ENCODE results near the gene SMG6. TPM values are rescaled to one million over a fixed set of nuclear protein-coding genes. Genes with fewer than 3 reads are reported as not detected.

The SMG6 gene
- total and polyA plus RNA-seq, 2 of the 4 experiments (the other 2 are of a cell fraction), result 16.3 to 30.3 TPM

GRCh38 chr17:2140683-2141082 lies 162.9 kb downstream of the SMG6 start:
- peaks cover 13% of the 10 kb centered on the region for H3K9me1 ChIP-seq (ENCODE audit: insufficient read depth, low read length)
- no TSS peak for BruUV-seq (replicated peaks)
- H3K56ac ChIP-seq (ENCODE audit: extremely low read depth, insufficient read depth, low read length), result no peak overlapping the region
- H4K8ac ChIP-seq (ENCODE audit: low read depth in 2 of 2, low read length in 2 of 2), result no peak overlapping the region
- no peaks in the 10 kb centered on the region for H3K36me3 ChIP-seq (ENCODE audit: control insufficient read depth, insufficient read depth, low read length)
- intact Hi-C loops (cut with micrococcal nuclease) (no loop called here), dilution Hi-C loops (cut with HindIII; ENCODE audit: low sequenced_read_pairs, unreplicated experiment) (no loop called here), in situ Hi-C loops (cut with MboI; ENCODE audit: low sequenced_read_pairs) (no loop called here)
- no peak for DNase-seq
- no peak overlapping the region for H3K14ac ChIP-seq (replicated peaks; ENCODE audit: low read depth, low read length)
- H4K91ac ChIP-seq (ENCODE audit: insufficient read depth, low read depth, low read length), result no peak overlapping the region
- H3K27me3 ChIP-seq (ENCODE audit: control insufficient read depth, insufficient read depth, low read length), result no peaks in the 10 kb centered on the region
- no peak overlapping the region for H3K4ac ChIP-seq (ENCODE audit: low read depth, low read length)
- CTCF ChIA-PET, result no interaction called here
- no peaks in the 10 kb centered on the region for H3K9me3 ChIP-seq (ENCODE audit: control insufficient read depth, insufficient read depth, low read length)
- no peaks in the 10 kb centered on the region for H4K20me1 ChIP-seq (ENCODE audit: insufficient read depth, low read length)
- H3K27ac ChIP-seq (ENCODE audit: insufficient read depth, low read length), result no peak overlapping the region
- TF ChIP-seq POLR2A (IDR thresholded peaks at IDR 0.05; ENCODE audit: low read depth, low read length) (no peak), CEBPB (IDR thresholded peaks at IDR 0.05; ENCODE audit: low read depth, low read length) (no peak), MAFK (IDR thresholded peaks at IDR 0.05; ENCODE audit: low read depth, low read length) (no peak), RCOR1 (IDR thresholded peaks at IDR 0.05; ENCODE audit: insufficient replicate concordance, low read length) (no peak), RFX5 (IDR thresholded peaks at IDR 0.05; ENCODE audit: low read depth, low read length) (no peak), RAD21 (IDR thresholded peaks at IDR 0.05; ENCODE audit: low read length) (no peak), MAZ (IDR thresholded peaks at IDR 0.05; ENCODE audit: borderline replicate concordance, low read depth, low read length) (no peak), SMC3 (IDR thresholded peaks at IDR 0.05; ENCODE audit: low read depth, low read length) (no peak), CTCF (conservative IDR thresholded peaks at IDR 0.05; ENCODE audit: low read depth, low read length) (no peak), NFE2L2 (IDR thresholded peaks at IDR 0.05; ENCODE audit: low read depth, low read length) (no peak), FOS (IDR thresholded peaks at IDR 0.05; ENCODE audit: low read depth, low read length) (no peak), BHLHE40 (IDR thresholded peaks at IDR 0.05; ENCODE audit: low read depth, low read length) (no peak), CHD1 (IDR thresholded peaks at IDR 0.05; ENCODE audit: low read depth, low read length) (no peak), MXI1 (IDR thresholded peaks at IDR 0.05; ENCODE audit: borderline replicate concordance, low read depth, low read length) (no peak)
- TF ChIP-seq, protein P1, sequence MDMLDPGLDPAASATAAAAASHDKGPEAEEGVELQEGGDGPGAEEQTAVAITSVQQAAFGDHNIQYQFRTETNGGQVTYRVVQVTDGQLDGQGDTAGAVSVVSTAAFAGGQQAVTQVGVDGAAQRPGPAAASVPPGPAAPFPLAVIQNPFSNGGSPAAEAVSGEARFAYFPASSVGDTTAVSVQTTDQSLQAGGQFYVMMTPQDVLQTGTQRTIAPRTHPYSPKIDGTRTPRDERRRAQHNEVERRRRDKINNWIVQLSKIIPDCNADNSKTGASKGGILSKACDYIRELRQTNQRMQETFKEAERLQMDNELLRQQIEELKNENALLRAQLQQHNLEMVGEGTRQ (IDR thresholded peaks at IDR 0.05; ENCODE audit: low read depth, low read length), result no peak
- TF ChIP-seq, protein P2, sequence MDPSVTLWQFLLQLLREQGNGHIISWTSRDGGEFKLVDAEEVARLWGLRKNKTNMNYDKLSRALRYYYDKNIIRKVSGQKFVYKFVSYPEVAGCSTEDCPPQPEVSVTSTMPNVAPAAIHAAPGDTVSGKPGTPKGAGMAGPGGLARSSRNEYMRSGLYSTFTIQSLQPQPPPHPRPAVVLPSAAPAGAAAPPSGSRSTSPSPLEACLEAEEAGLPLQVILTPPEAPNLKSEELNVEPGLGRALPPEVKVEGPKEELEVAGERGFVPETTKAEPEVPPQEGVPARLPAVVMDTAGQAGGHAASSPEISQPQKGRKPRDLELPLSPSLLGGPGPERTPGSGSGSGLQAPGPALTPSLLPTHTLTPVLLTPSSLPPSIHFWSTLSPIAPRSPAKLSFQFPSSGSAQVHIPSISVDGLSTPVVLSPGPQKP (IDR thresholded peaks at IDR 0.05; ENCODE audit: borderline replicate concordance, low read depth, low read length), result no peak
- H2AK5ac ChIP-seq (ENCODE audit: low read depth, low read length), result no peak overlapping the region
- no peak overlapping the region for H4K5ac ChIP-seq (ENCODE audit: low read depth, low read length)
- H3K18ac ChIP-seq (ENCODE audit: low read depth, low read length), result no peak overlapping the region
- H2AK9ac ChIP-seq (replicated peaks; ENCODE audit: low read depth, low read length, poor library complexity), result no peak overlapping the region
- H2BK20ac ChIP-seq (ENCODE audit: low read depth, low read length), result no peak overlapping the region
- peaks cover 26% of the 10 kb centered on the region for H3K4me1 ChIP-seq (ENCODE audit: control insufficient read depth, insufficient read depth, low read length)
- ATAC-seq (ENCODE audit: low read depth), result no peak
- H3K23ac ChIP-seq (ENCODE audit: low read depth, low read length), result no peak overlapping the region
- no peak overlapping the region for H2BK15ac ChIP-seq (ENCODE audit: low read depth, low read length)
- H3K9ac ChIP-seq (ENCODE audit: low read depth, low read length), result no peak overlapping the region
- H2AFZ ChIP-seq (replicated peaks; ENCODE audit: low read length, poor library complexity), result no peak overlapping the region
- POLR2A ChIA-PET (ENCODE audit: unreplicated experiment), result no interaction called here
- H2BK120ac ChIP-seq (ENCODE audit: low read depth, low read length), result no peak overlapping the region
- no peak overlapping the region for H2BK5ac ChIP-seq (ENCODE audit: low read depth, low read length, poor library complexity, severe bottlenecking)
- H3K4me3 ChIP-seq (ENCODE audit: insufficient read depth, low read depth, low read length), result no peak overlapping the region
- peaks cover 8 to 55% of the 10 kb centered on the region in 2 experiments; a peak in 3 of 4 replicates for H3K79me1 ChIP-seq (ENCODE audit: low read depth in 1 of 2, low read length in 2 of 2)
- no peak overlapping the region for H3K4me2 ChIP-seq (ENCODE audit: low read depth, low read length)
